ENCODE data around the gene ATP11A.

ATP11A gene

GRCh38 chr13:112776354-112776753 lies 86.5 kb downstream of the ATP11A start:
- H3K4me3 ChIP-seq (ENCODE audit: low read length), result no peak overlapping the region
- TF ChIP-seq, protein P1, sequence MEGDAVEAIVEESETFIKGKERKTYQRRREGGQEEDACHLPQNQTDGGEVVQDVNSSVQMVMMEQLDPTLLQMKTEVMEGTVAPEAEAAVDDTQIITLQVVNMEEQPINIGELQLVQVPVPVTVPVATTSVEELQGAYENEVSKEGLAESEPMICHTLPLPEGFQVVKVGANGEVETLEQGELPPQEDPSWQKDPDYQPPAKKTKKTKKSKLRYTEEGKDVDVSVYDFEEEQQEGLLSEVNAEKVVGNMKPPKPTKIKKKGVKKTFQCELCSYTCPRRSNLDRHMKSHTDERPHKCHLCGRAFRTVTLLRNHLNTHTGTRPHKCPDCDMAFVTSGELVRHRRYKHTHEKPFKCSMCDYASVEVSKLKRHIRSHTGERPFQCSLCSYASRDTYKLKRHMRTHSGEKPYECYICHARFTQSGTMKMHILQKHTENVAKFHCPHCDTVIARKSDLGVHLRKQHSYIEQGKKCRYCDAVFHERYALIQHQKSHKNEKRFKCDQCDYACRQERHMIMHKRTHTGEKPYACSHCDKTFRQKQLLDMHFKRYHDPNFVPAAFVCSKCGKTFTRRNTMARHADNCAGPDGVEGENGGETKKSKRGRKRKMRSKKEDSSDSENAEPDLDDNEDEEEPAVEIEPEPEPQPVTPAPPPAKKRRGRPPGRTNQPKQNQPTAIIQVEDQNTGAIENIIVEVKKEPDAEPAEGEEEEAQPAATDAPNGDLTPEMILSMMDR (conservative IDR thresholded peaks at IDR 0.05; ENCODE audit: low read length), result no peak
- DNase-seq (ENCODE audit: low read depth), result no peak

DNA sequence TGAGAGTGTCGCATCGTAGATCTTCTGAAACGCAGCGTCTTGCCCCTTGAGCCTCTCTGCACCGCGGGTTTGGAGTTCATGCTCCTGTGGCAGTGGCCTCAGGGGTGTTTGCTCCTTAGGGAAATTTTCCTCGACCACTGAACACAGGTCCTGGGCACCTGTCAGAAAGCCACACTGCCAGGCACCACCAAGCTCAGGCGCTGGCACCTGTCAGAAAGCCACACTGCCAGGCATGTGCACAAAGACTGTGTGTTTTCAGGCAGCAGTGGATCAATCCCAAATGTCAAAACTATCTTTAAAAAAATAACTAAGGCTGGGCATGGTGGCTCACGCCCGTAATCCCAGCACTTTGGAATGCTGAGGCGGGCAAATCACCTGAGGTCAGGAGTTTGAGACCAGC lies 87.1 kb downstream of the ATP11A start:
- TF ChIP-seq, protein P1 (conservative IDR thresholded peaks at IDR 0.05; ENCODE audit: low read length), result no peak
- no peak for DNase-seq (ENCODE audit: low read depth)
- no peak overlapping the region for H3K4me3 ChIP-seq (ENCODE audit: low read length)

- DNase-seq (ENCODE audit: low read depth), result no peak
- TF ChIP-seq, protein P1 (conservative IDR thresholded peaks at IDR 0.05; ENCODE audit: low read length), result no peak
- no peak overlapping the region for H3K4me3 ChIP-seq (ENCODE audit: low read length)
Observed at GRCh38 chr13:112777637-112778406, 88.0 kb downstream of the ATP11A start.

GRCh38 chr13:112779856-112780604 lies 90.2 kb downstream of the ATP11A start:
- no peak overlapping the region for H3K4me3 ChIP-seq (ENCODE audit: low read length)
- peak; percentile 40 for DNase-seq (ENCODE audit: low read depth)
- TF ChIP-seq, protein P1 (conservative IDR thresholded peaks at IDR 0.05; ENCODE audit: low read length), result no peak

- H3K4me3 ChIP-seq (ENCODE audit: low read length), result no peak overlapping the region
- no peak for DNase-seq (ENCODE audit: low read depth)
- TF ChIP-seq, protein P1 (conservative IDR thresholded peaks at IDR 0.05; ENCODE audit: low read length), result no peak
Observed at GRCh38 chr13:112781287-112781686, 91.4 kb downstream of the ATP11A start.

DNA sequence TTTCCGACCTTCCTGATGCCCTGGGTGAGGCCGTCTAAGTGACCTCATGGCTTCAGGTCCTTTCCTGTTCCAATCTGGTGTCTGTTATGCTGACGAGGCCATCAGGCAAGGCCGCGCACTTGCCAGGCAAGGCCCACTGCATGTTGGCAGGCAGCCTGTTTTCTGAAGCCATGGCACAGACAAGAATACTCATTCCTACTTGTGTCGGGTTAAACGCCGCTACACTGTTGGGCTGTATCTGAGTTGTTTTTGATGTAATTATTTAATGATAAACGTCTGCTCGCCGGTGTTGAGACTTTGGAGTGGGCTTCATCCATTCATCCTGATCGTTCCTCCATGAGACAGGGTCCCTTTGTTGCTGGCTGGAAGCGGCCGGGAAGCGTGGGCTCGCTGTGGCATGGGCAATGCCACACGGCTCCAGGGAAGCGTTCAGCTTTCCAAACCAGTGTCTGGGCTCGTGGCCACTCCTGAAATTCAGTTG lies 92.1 kb downstream of the ATP11A start:
- no peak overlapping the region for H3K4me3 ChIP-seq (ENCODE audit: low read length)
- TF ChIP-seq, protein P1 (conservative IDR thresholded peaks at IDR 0.05; ENCODE audit: low read length), result no peak
- peak; percentile 40 for DNase-seq (ENCODE audit: low read depth)
